ENCODE data around the gene GPR63. TPM values are rescaled to one million over a fixed set of nuclear protein-coding genes. Genes with fewer than 3 reads are reported as not detected.

GPR63 gene
- total and polyA plus RNA-seq, 11 donors, result 0.14 to 2.7 (median 0.75) TPM

GRCh38 chr6:96809119-96809518, 28.2 kb downstream of the GPR63 start:
- no peak for DNase-seq
- H3K9me3 ChIP-seq, result no peaks in the 10 kb centered on the region
- H3K4me1 ChIP-seq, result peaks cover 0 to 5% (median 0%) of the 10 kb centered on the region in 12 donors
- H3K27ac ChIP-seq, result no peak overlapping the region
- no peak for ATAC-seq
- intact Hi-C loops (cut with DNase I), result no loop called here
- H3K36me3 ChIP-seq, result no peaks in the 10 kb centered on the region
- H3K4me3 ChIP-seq, result no peak overlapping the region
- no peak for TF ChIP-seq CTCF (IDR thresholded peaks at IDR 0.05)
- TF ChIP-seq POLR2A (IDR thresholded peaks at IDR 0.05), result no peak
- H3K27me3 ChIP-seq, result no peaks in the 10 kb centered on the region

GRCh38 chr6:96803106-96803481, 34.2 kb downstream of the GPR63 start:
- H3K36me3 ChIP-seq, result no peaks in the 10 kb centered on the region
- TF ChIP-seq CTCF (IDR thresholded peaks at IDR 0.05), result no peak
- TF ChIP-seq POLR2A (IDR thresholded peaks at IDR 0.05), result no peak
- no peak overlapping the region for H3K27ac ChIP-seq
- DNase-seq (no peak), ATAC-seq (no peak)
- H3K4me3 ChIP-seq, result no peak overlapping the region
- H3K4me1 ChIP-seq, result no peaks in the 10 kb centered on the region
- intact Hi-C loops (cut with DNase I), result no loop called here
- no peaks in the 10 kb centered on the region for H3K27me3 ChIP-seq
- H3K9me3 ChIP-seq, result no peaks in the 10 kb centered on the region

- H3K36me3 ChIP-seq, result no peaks in the 10 kb centered on the region
- no peak overlapping the region for H3K27ac ChIP-seq
- H3K27me3 ChIP-seq, result no peaks in the 10 kb centered on the region
- no peaks in the 10 kb centered on the region for H3K9me3 ChIP-seq
- intact Hi-C loops (cut with DNase I), result no loop called here
- no peak for TF ChIP-seq POLR2A (IDR thresholded peaks at IDR 0.05)
- no peak for TF ChIP-seq CTCF (IDR thresholded peaks at IDR 0.05)
- H3K4me1 ChIP-seq, result no peaks in the 10 kb centered on the region
- no peak for ATAC-seq
- WGBS, 4 donors, result 76 to 87% (median 85%) methylated on average over 2 of the region's 2 CpGs
- DNase-seq, result no peak
- H3K4me3 ChIP-seq, result no peak overlapping the region
These were observed 41.8 kb downstream of the GPR63 start for GRCh38 chr6:96795481-96795880.

- intact Hi-C loops (cut with DNase I), result no loop called here
- no peak for TF ChIP-seq POLR2A (IDR thresholded peaks at IDR 0.05)
- TF ChIP-seq CTCF (IDR thresholded peaks at IDR 0.05), result no peak
- Histone ChIP-seq H3K4me1 (no peaks in the 10 kb centered on the region), H3K4me3 (no peak overlapping the region), H3K27me3 (no peaks in the 10 kb centered on the region), H3K27ac (no peak overlapping the region), H3K9me3 (no peaks in the 10 kb centered on the region), H3K36me3 (no peaks in the 10 kb centered on the region)
- 73 to 92% (median 82%) methylated on average over 1 of the region's 1 CpG for WGBS, 4 donors
- ATAC-seq (no peak), DNase-seq (no peak)
These were observed 42.3 kb downstream of the GPR63 start for GRCh38 chr6:96794980-96795379.
